ENCODE results near the gene KIRREL1. TPM values are rescaled to one million over a fixed set of nuclear protein-coding genes. Genes with fewer than 3 reads are reported as not detected.

Gene KIRREL1
- total RNA-seq, 2 donors from 2014 or later = 5.8 to 12.8 TPM

GRCh38 chr1:157967205-157967604 is 26.2 kb upstream of the KIRREL1 start:
- Histone ChIP-seq H3K36me3 (no peaks in the 10 kb centered on the region), H3K9me3 (no peaks in the 10 kb centered on the region), H3K4me3 (no peak overlapping the region), H3K9ac (ENCODE audit: low read depth in 2 of 2, low read length in 2 of 2) (no peak overlapping the region), H3K27ac (no peak overlapping the region), H3K4me1 (peaks cover 12% of the 10 kb centered on the region), H3K27me3 (no peaks in the 10 kb centered on the region)
- no peak for TF ChIP-seq CTCF (IDR thresholded peaks at IDR 0.05)
- intact Hi-C loops (cut with DNase I) = no loop called here
- DNase-seq = no peak

DNA sequence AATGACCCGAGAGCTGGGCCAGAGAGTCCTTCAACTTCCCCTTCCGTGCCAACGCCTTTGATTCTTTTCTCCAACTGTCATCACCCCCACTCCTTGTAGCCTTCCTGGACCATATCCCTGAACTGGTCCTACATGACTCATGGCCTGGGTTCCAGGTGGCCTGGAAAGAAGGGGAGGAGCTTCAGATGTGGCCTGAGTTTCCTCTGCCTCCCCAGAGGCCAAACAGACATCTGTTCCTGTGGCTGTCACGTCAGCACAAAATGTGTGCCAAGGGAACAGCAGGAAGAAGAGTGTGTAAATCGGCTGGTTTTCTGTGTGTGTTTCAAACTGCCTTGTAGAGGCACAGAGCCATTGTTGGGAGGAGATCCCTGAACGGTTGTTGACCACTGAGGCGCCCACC is 24.9 kb upstream of the KIRREL1 start:
- Histone ChIP-seq H3K4me1 (peaks cover 12% of the 10 kb centered on the region), H3K4me3 (no peak overlapping the region), H3K27me3 (no peaks in the 10 kb centered on the region), H3K9me3 (no peaks in the 10 kb centered on the region), H3K9ac (ENCODE audit: low read depth in 2 of 2, low read length in 2 of 2) (no peak overlapping the region), H3K27ac (peak overlapping the region; percentile 73), H3K36me3 (no peaks in the 10 kb centered on the region)
- no peak for TF ChIP-seq CTCF (IDR thresholded peaks at IDR 0.05)
- intact Hi-C loops (cut with DNase I) = no loop called here
- peak; percentile 73 for DNase-seq

DNA sequence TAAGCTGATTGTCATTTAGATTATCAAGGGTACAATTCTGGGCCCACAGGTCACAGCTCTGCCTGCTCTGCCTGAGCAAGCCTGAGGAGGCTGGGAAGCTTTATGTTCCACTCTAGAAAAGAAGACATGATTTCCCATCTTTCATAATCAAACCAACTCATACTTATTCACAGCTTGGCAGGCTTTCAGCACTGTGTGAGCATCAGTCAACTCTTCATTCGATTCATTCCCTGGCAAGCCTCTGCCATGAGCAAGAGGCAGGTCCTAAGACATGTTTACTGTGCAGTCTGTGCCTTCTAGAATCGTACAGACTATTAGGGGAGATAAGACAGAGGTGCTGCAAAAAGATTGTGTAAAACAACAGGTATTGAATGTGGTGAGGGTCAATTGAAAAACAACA is 24.5 kb upstream of the KIRREL1 start:
- Histone ChIP-seq H3K27me3 (no peaks in the 10 kb centered on the region), H3K4me3 (no peak overlapping the region), H3K9me3 (no peaks in the 10 kb centered on the region), H3K27ac (peak overlapping the region; percentile 73), H3K9ac (ENCODE audit: low read depth in 2 of 2, low read length in 2 of 2) (no peak overlapping the region), H3K4me1 (peaks cover 12% of the 10 kb centered on the region), H3K36me3 (no peaks in the 10 kb centered on the region)
- intact Hi-C loops (cut with DNase I) = no loop called here
- DNase-seq = no peak
- no peak for TF ChIP-seq CTCF (IDR thresholded peaks at IDR 0.05)

GRCh38 chr1:157969697-157970485 is 23.6 kb upstream of the KIRREL1 start:
- peak; percentile 76 for DNase-seq
- no peaks in the 10 kb centered on the region for H3K36me3 ChIP-seq
- H3K9ac ChIP-seq (ENCODE audit: low read depth in 2 of 2, low read length in 2 of 2) = no peak overlapping the region
- no peaks in the 10 kb centered on the region for H3K9me3 ChIP-seq
- no peak overlapping the region for H3K4me3 ChIP-seq
- H3K27ac ChIP-seq = peak overlapping the region; percentile 73
- H3K27me3 ChIP-seq = no peaks in the 10 kb centered on the region
- intact Hi-C loops (cut with DNase I) = no loop called here
- H3K4me1 ChIP-seq = peaks cover 12% of the 10 kb centered on the region
- TF ChIP-seq CTCF (IDR thresholded peaks at IDR 0.05) = peak; percentile 77

GRCh38 chr1:157971769-157972168 is 21.7 kb upstream of the KIRREL1 start:
- H3K9ac ChIP-seq (ENCODE audit: low read depth in 2 of 2, low read length in 2 of 2) = no peak overlapping the region
- no peaks in the 10 kb centered on the region for H3K27me3 ChIP-seq
- no peaks in the 10 kb centered on the region for H3K36me3 ChIP-seq
- H3K4me1 ChIP-seq = peaks cover 12% of the 10 kb centered on the region
- H3K9me3 ChIP-seq = no peaks in the 10 kb centered on the region
- DNase-seq = no peak
- no peak for TF ChIP-seq CTCF (IDR thresholded peaks at IDR 0.05)
- no peak overlapping the region for H3K27ac ChIP-seq
- no peak overlapping the region for H3K4me3 ChIP-seq
- intact Hi-C loops (cut with DNase I) = no loop called here

All from colonic mucosa (tissue), 4 donors.